Fibroblast of pulmonary artery (primary cell): ENCODE results near the gene DCAF6.
"Not testable (repeated sequence)": the region's sequence is repeated elsewhere in the genome, so short reads cannot be mapped to it uniquely, and the experiment has no call there.

Source experiments
- DNase-seq: peaks from one replicate; pipeline ENCODE4 v3.0.0-alpha.2; 2010; ENCODE audit warnings: low read depth
- H3K4me3 ChIP-seq: replicated peaks from 2 replicates; pipeline ENCODE4 v1.5.1; 2011; ENCODE audit warnings: low read depth, mild to moderate bottlenecking, control low read depth, low read length, moderate library complexity
- TF ChIP-seq, protein P1 (sequence below): IDR thresholded peaks from 2 replicates; pipeline ENCODE4 v1.5.1; 2011; ENCODE audit warnings: mild to moderate bottlenecking, control low read depth, low read length, inconsistent platforms; ENCODE audit errors: missing control alignments

The DCAF6 gene

DNA sequence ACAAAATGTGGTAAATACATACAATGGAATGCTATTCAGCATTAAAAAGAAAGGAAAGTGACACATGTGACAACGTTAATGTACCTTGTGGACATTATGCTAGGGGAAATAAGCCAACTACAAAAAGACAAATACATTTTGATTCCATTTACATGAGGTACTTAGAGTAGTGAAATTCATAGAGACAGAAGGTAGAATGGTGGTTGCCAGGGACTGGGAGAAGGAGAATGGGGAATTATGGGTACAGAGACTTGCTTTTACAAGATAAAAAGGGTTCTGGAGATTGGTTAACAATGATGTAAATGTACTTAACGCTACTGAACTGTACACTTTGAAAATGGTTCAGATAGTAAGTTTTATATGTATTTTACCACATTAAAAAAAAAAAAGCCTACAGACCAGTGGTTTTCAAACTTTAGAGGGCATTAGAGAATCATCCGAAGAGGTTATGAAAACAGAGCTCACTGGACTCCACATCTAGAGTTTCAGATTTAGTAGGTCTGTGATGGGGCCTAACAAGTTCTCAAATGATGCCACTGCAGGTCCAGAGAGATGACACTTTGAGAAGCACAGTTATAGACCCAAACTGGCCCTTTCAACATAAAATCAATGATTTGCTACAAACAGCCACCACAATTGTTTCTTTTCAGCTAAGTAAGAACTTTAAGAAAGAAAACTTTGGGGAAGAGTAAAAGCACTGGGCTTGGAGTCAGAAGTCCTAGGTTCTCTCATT is 13.0 kb upstream of the DCAF6 start:
- no peak overlapping the region for H3K4me3 ChIP-seq
- DNase-seq, result no peak
- TF ChIP-seq, protein P1, sequence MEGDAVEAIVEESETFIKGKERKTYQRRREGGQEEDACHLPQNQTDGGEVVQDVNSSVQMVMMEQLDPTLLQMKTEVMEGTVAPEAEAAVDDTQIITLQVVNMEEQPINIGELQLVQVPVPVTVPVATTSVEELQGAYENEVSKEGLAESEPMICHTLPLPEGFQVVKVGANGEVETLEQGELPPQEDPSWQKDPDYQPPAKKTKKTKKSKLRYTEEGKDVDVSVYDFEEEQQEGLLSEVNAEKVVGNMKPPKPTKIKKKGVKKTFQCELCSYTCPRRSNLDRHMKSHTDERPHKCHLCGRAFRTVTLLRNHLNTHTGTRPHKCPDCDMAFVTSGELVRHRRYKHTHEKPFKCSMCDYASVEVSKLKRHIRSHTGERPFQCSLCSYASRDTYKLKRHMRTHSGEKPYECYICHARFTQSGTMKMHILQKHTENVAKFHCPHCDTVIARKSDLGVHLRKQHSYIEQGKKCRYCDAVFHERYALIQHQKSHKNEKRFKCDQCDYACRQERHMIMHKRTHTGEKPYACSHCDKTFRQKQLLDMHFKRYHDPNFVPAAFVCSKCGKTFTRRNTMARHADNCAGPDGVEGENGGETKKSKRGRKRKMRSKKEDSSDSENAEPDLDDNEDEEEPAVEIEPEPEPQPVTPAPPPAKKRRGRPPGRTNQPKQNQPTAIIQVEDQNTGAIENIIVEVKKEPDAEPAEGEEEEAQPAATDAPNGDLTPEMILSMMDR, result no peak

DNA sequence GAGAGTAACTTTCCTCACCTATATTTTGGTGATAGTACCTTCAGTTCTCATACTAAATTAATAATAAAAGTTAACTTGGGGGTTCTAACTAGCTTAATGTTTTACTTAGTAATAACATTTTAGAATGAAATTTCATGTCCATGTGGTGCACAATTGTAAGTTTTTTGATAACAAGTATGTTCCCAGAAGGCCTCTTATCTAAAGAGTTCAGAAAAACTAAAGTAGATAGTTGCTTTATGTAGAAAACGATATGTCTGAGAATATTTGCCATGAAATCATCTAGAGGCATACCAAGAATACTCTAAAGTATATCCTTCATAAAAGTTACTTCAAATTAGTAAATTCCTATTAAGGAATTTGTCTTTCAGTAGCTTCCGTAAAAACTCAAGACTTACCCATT is 12.4 kb upstream of the DCAF6 start:
- DNase-seq, result no peak
- TF ChIP-seq, protein P1, result no peak
- no peak overlapping the region for H3K4me3 ChIP-seq

DNA sequence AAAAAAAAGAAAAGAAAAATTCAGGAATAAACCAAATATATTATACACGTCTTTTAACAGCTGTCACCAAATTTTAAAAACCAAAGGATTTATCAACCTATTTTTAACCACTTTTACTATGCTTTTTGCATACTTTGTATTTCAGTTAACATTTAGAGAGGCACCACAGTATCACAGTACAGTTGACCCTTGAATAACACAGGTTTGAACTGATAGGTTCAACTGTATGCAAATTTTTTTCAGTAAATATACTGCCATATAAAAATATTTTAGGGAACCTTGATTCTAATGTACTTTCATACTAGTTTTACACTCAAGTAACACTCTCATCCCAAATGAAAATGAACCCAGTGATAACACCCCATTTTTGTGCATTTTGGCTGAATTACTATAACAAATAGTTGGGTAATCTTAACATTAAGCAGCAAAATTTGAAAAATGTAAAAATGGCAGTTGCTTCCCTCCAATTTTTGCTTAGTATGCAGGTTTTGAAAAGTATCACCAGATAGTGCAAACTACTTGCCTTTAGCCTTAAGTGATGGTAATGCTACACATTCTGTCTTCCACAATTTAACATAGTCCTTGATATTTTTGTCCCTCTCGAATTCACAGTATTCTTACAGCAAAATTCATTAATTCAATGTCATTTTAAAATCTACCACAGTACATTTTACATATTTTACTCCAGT is 11.8 kb upstream of the DCAF6 start:
- H3K4me3 ChIP-seq, result no peak overlapping the region
- DNase-seq, result no peak
- TF ChIP-seq, protein P1, result no peak

DNA sequence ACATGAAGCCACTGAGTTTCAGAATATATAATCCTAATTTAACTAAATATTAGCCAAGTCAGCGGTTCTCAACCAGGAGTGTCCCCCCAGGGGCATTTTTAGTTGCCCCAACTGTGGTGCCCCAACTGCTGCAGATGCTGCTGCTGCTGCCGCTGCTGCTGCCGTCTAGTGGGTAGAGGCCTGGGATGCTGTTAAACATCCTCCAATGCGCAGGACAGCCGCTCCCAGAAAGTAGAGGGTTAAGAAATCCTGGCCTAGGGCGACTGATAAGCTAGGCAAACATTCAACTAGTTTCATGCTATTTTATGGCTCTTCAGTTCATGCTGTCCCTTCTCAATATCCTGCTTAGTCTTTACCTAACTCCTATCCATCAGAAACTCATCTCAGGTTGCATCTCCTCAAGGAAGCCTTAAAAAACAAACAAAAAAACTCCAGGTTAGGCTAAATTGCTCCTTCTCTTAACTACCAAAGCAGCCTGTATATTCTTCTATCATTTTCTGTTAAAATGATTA is 9.9 kb upstream of the DCAF6 start:
- TF ChIP-seq, protein P1, result no peak
- no peak overlapping the region for H3K4me3 ChIP-seq
- DNase-seq, result no peak

DNA sequence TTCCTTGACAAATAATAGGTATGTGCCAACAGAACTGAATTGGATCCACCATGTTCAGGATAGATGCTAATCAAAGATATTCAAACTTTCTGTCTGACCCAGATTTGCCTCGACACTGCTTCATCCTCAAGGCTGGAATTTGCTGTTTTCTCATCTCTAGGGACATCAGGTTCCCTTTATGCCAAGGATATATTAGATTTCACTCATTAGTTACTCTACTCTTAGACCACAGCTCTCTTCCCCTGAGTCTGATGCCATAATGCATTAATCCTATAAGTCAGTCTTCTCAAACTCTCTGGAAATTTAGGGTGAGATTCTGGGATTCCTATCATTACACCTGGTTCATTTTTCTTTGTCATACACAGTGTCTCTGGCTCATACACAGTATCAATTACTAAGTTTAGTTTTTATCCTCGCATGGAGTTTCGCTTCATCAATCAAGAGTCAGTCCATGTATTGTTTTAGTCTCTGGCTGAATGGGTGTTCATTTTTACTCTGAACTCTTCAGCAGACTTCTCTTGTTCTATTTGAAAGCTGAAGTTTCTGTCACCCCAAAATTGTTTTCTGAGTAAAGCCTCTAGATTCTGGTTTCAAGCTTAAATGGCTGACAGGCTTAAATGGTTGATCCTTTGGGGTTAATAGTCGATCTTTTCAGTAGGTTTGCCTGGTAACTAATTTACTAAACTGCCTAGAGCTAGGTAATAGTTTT is 9.3 kb upstream of the DCAF6 start:
- no peak for DNase-seq
- TF ChIP-seq, protein P1, result no peak
- H3K4me3 ChIP-seq, result no peak overlapping the region

DNA sequence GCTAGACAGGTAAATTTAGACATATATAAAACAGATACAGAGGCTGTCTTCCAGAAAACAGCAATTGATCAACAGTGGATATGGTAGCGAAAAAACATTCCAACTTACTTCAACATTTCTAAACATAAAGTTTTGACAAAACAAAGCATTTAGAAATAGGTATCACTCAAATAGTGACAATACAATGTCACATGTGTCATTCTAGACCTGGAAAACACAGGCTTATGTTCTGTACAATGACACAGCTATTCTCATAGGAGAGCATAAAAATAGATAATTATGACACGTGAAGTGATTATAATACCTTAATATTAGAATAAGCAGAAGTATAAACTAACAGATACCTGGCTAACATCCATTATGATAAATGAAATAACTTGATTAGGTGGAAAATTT is 8.0 kb upstream of the DCAF6 start:
- no peak overlapping the region for H3K4me3 ChIP-seq
- no peak for DNase-seq

DNA sequence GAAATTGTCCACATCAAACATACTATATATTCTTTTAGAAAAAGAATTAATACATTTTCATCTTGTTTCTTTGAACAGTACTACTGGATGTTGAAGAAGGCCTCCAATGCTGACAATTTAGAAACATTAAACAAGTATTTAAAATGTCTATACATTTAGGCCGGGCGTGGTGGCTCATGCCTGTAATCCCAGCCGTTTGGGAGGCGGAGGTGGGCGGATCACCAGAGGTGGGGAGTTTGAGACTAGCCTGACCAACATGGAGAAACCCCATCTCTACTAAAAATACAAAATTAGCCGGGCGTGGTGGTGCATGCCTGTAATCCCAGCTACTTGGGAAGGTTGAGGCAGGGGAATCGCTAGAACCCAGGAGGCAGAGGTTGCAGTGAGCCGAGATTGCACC is 7.6 kb upstream of the DCAF6 start:
- not testable (repeated sequence) for H3K4me3 ChIP-seq, DNase-seq

More for the DNA sequence above, 8.0 kb upstream of the DCAF6 start:
- TF ChIP-seq, protein P1, result no peak
